ENCODE measurements around the gene ERAL1. TPM values are rescaled to one million over a fixed set of nuclear protein-coding genes. Genes with fewer than 3 reads are reported as not detected.

ERAL1 gene
- total and polyA plus RNA-seq, 2 of the 13 experiments (the other 11 are each of a cell fraction or from before 2014, with no cell fraction given): 46.9 to 72.2 TPM

- TF ChIP-seq PHF8 (CRISPR knock-in tag; IDR thresholded peaks at IDR 0.05) (no peak), MAFF (IDR thresholded peaks at IDR 0.05; ENCODE audit: low read depth, low read length) (no peak), CENPBD1 (CRISPR knock-in tag; IDR thresholded peaks at IDR 0.05; ENCODE audit: borderline replicate concordance, low read depth) (no peak), NFE2 (CRISPR knock-in tag; IDR thresholded peaks at IDR 0.05) (no peak), HOXA9 (CRISPR knock-in tag; IDR thresholded peaks at IDR 0.05; ENCODE audit: borderline replicate concordance) (no peak)
Measured at GRCh38 chr17:28839221-28839620, 15.6 kb upstream of the ERAL1 start (continued).

- peak overlapping the region; percentile 59 for H3K27ac ChIP-seq (ENCODE audit: extremely low read length, insufficient read depth, low read length)
- peak overlapping the region; percentile 39 for H2AFZ ChIP-seq (ENCODE audit: low read length)
- ATAC-seq (peak; percentile 61), DNase-seq (ENCODE audit: low spot score) (no peak), FAIRE-seq (no peak)
- H4K20me1 ChIP-seq (ENCODE audit: insufficient read depth, low read length): no peaks in the 10 kb centered on the region
- no peaks in the 10 kb centered on the region for H3K36me3 ChIP-seq (replicated peaks in 1 of 2; ENCODE audit: control insufficient read depth in 1 of 2, insufficient read depth in 2 of 2, low read length in 2 of 2)
- peak overlapping the region; percentile 73 to 92 (median 74) for H3K4me3 ChIP-seq (replicated peaks in 1 of 3; ENCODE audit: insufficient read depth in 1 of 3, low read depth in 2 of 3, low read length in 3 of 3)
- in situ Hi-C loops (cut with HindIII; ENCODE audit: extremely low pct_ligation_motif_present, low pct_unique_long_range_greater_than_20kb): no loop called here
- CTCF ChIA-PET (ENCODE audit: low intra/inter-chr PET ratio, low total read pairs): no interaction called here
- peaks cover 37% of the 10 kb centered on the region for H3K79me2 ChIP-seq (ENCODE audit: insufficient read depth, low read length)
- intact Hi-C loops (cut with micrococcal nuclease; ENCODE audit: unreplicated experiment): loop anchor here (2.0 to 5.0 kb wide), 3 partner anchors 35 to 80 kb away; no protein-coding TSS in a partner anchor
- H3K4me1 ChIP-seq (ENCODE audit: insufficient read depth, low read length): peaks cover 20% of the 10 kb centered on the region
- H3K9ac ChIP-seq (ENCODE audit: insufficient read depth, low read depth, low read length): peak overlapping the region; percentile 86
- no peaks in the 10 kb centered on the region for H3K9me3 ChIP-seq (ENCODE audit: low read length)
- WGBS (ENCODE audit: low lambda C conversion rate): 0% methylated on average over 6 of the region's 6 CpGs
- POLR2A ChIA-PET: interaction anchor here (0.5 to 3.0 kb wide), 20 partner anchors 10 to 452 kb away, joined by 3 to 14 read pairs (median 4); partner anchors contain the start of genes ERAL1, FLOT2, NUFIP2 and PHF12
- no peaks in the 10 kb centered on the region; a peak in 1 of 5 replicates for H3K27me3 ChIP-seq (ENCODE audit: control insufficient read depth in 1 of 2, insufficient read depth in 2 of 2, low read length in 2 of 2)
- BruUV-seq (replicated peaks): TSS peak; percentile 84
- peak overlapping the region; percentile 71 for H3K4me2 ChIP-seq (ENCODE audit: low read depth, low read length)
- TF ChIP-seq IRF1 (CRISPR knock-in tag; IDR thresholded peaks at IDR 0.05; ENCODE audit: low read depth): no peak
- TF ChIP-seq ZNF644 (CRISPR knock-in tag; IDR thresholded peaks at IDR 0.05; ENCODE audit: low read depth): peak; percentile 43; the same call in 1 of the 2 replicates
- no peak for TF ChIP-seq TAF1 (CRISPR knock-in tag; IDR thresholded peaks at IDR 0.05)
- TF ChIP-seq ZNF740 (CRISPR knock-in tag; IDR thresholded peaks at IDR 0.05): 0 out of 2 replicates have a peak, but pooled peaks have one; percentile 17
- 0 out of 2 replicates have a peak, but pooled peaks have one; percentile 7 for TF ChIP-seq FOXP4 (CRISPR knock-in tag; IDR thresholded peaks at IDR 0.05)
- TF ChIP-seq CCDC6 (CRISPR knock-in tag; IDR thresholded peaks at IDR 0.05): 0 out of 2 replicates have a peak, but pooled peaks have one; percentile 22
- no peak for TF ChIP-seq TFDP2 (CRISPR knock-in tag; IDR thresholded peaks at IDR 0.05)
- no peak for TF ChIP-seq PRDM15 (CRISPR knock-in tag; IDR thresholded peaks at IDR 0.05)
- TF ChIP-seq XRCC5 (optimal IDR thresholded peaks at IDR 0.05; ENCODE audit: low read length): no peak
Measured at GRCh38 chr17:28841901-28842281, 12.9 kb upstream of the ERAL1 start.

Measured in HepG2 (cell line).